ENCODE results near the gene P4HB. TPM values are rescaled to one million over a fixed set of nuclear protein-coding genes. Genes with fewer than 3 reads are reported as not detected.
A peak's percentile ranks its signal among the peaks of the same experiment; 100 is the strongest.

The P4HB gene
- total and polyA plus RNA-seq, 10 of the 15 experiments (the other 5 are each of a cell fraction or from before 2014, with no cell fraction given), result 4.7 to 549 (median 361) TPM

GRCh38 chr17:81867170-81867990 lies 7.0 kb upstream of the P4HB start (continued):
- TF ChIP-seq MLLT1 (IDR thresholded peaks at IDR 0.05) (no peak), SMAD1 (IDR thresholded peaks at IDR 0.05; ENCODE audit: low read depth, partially characterized antibody) (no peak), TCF12 (IDR thresholded peaks at IDR 0.05; ENCODE audit: low read depth, low read length) (no peak)

GRCh38 chr17:81866440-81867169 lies 6.3 kb upstream of the P4HB start:
- CTCF ChIA-PET, result interaction anchor here (0.9 to 1.0 kb wide), 2 partner anchors 8 to 131 kb away, joined by 3 read pairs; no protein-coding TSS in a partner anchor
- H3K36me3 ChIP-seq (ENCODE audit: control insufficient read depth in 2 of 2, insufficient read depth in 2 of 2, low read length in 1 of 2), result peaks cover 11 to 24% of the 10 kb centered on the region in 2 experiments; a peak in 3 of 4 replicates
- RAD21 ChIA-PET (ENCODE audit: unreplicated experiment), result interaction anchor here (0.6 kb wide), 1 partner anchor 17 kb away, joined by 3 read pairs; no protein-coding TSS in a partner anchor
- H4K20me1 ChIP-seq (ENCODE audit: control insufficient read depth, insufficient read depth), result 0 out of 2 replicates have a peak, but pooled peaks cover 3% of the 10 kb centered on the region
- SMC1A ChIA-PET (ENCODE audit: uncharacterized antibody, unreplicated experiment), result no interaction called here
- DNase-seq (ENCODE audit: low read depth, low spot score), result no peak
- H3K9ac ChIP-seq (ENCODE audit: control insufficient read depth, insufficient read depth, low read length), result peak overlapping the region; percentile 9
- in situ Hi-C loops (cut with MboI) (no loop called here), intact Hi-C loops (cut with micrococcal nuclease; ENCODE audit: unreplicated experiment) (no loop called here)
- no peak overlapping the region for H2AFZ ChIP-seq (ENCODE audit: control insufficient read depth, low read depth, low read length)
- POLR2A ChIA-PET, result interaction anchor here (0.6 to 1.4 kb wide), 3 partner anchors 14 to 102 kb away, joined by 3 to 5 read pairs (median 3); partner anchors contain the start of gene MCRIP1
- peaks cover 13% of the 10 kb centered on the region for H3K4me1 ChIP-seq (ENCODE audit: control insufficient read depth, insufficient read depth, low read length)
- no peaks in the 10 kb centered on the region for H3K9me3 ChIP-seq (replicated peaks; ENCODE audit: control insufficient read depth, insufficient read depth, low read length)
- peak; percentile 0; the same call in 1 of the 3 replicates for ATAC-seq
- no peak overlapping the region for H3K27ac ChIP-seq (ENCODE audit: control insufficient read depth, insufficient read depth)
- WGBS (ENCODE audit: insufficient coverage, insufficient replicate concordance, low lambda C conversion rate, missing lambda C conversion rate), result 61% methylated on average over 18 of the region's 18 CpGs
- peaks cover 72% of the 10 kb centered on the region for H3K79me2 ChIP-seq (ENCODE audit: control insufficient read depth, insufficient read depth, low read length)
- FAIRE-seq, result no peak
- H3K4me3 ChIP-seq, result no peak overlapping the region
- no peaks in the 10 kb centered on the region for H3K27me3 ChIP-seq (replicated peaks in 1 of 2; ENCODE audit: control insufficient read depth in 2 of 2, insufficient read depth in 2 of 2, low read length in 1 of 2)
- no TSS peak for BruUV-seq (replicated peaks)
- no peak overlapping the region for H3K4me2 ChIP-seq (ENCODE audit: control insufficient read depth, insufficient read depth)
- TF ChIP-seq EZH2 (IDR thresholded peaks at IDR 0.05; ENCODE audit: borderline replicate concordance, control insufficient read depth, low read depth, low read length) (no peak), RUNX3 (IDR thresholded peaks at IDR 0.05; ENCODE audit: low read length) (peak; percentile 23), PKNOX1 (IDR thresholded peaks at IDR 0.05) (no peak), BHLHE40 (IDR thresholded peaks at IDR 0.05; ENCODE audit: borderline replicate concordance in 1 of 2, low read depth in 2 of 2, low read length in 1 of 2) (no peak), ATF2 (IDR thresholded peaks at IDR 0.05; ENCODE audit: low read length) (peak; percentile 39; the same call in 1 of the 2 replicates), ESRRA (IDR thresholded peaks at IDR 0.05; ENCODE audit: low read length) (no peak), NFXL1 (IDR thresholded peaks at IDR 0.05; ENCODE audit: borderline replicate concordance) (no peak), KAT2A (conservative IDR thresholded peaks at IDR 0.05; ENCODE audit: control insufficient read depth, low read depth, low read length) (no peak), STAT3 (IDR thresholded peaks at IDR 0.05; ENCODE audit: low read depth, low read length) (no peak), FOXK2 (IDR thresholded peaks at IDR 0.05) (no peak), IKZF2 (IDR thresholded peaks at IDR 0.05) (no peak; a peak in 1 of 4 replicates), MTA3 (IDR thresholded peaks at IDR 0.05; ENCODE audit: borderline replicate concordance, low read length) (peak; percentile 49), IRF3 (IDR thresholded peaks at IDR 0.05) (no peak)
